ENCODE results near the gene SLC35F1.

- TF ChIP-seq EZH2 (IDR thresholded peaks at IDR 0.05; ENCODE audit: low read depth), result no peak
- TF ChIP-seq CTCF (conservative IDR thresholded peaks at IDR 0.05), result peak; percentile 66
These were observed 377.8 kb downstream of the SLC35F1 start for GRCh38 chr6:118284736-118285360.

Measured in PC-9 (cell line).